ENCODE data around the gene ZNF611.

- TF ChIP-seq CTCF (IDR thresholded peaks at IDR 0.05): no peak
- no peak for TF ChIP-seq POLR2AphosphoS5 (IDR thresholded peaks at IDR 0.05)
These were observed 65.3 kb downstream of the ZNF611 start for GRCh38 chr19:52669586-52669985.
